Trophoblast cell (in vitro differentiated cells and primary cell): ENCODE results near the gene RPS28.

Experiments used
- DNase-seq, 2 donors: peaks; one replicate each; pipeline ENCODE4 v3.0.0-alpha.2; 2016
- H2AFZ ChIP-seq: 2 replicates; pipeline ENCODE4 v1.6.1; 2013; ENCODE audit warnings: low read length, moderate library complexity, mild to moderate bottlenecking; ENCODE audit not compliant: insufficient read depth, poor library complexity
- H2AK5ac ChIP-seq: 2 replicates; pipeline ENCODE4 v1.6.1; 2013; ENCODE audit warnings: mild to moderate bottlenecking, low read length
- H2BK120ac ChIP-seq: 2 replicates; pipeline ENCODE4 v1.6.1; 2013; ENCODE audit warnings: low read length, mild to moderate bottlenecking, moderate library complexity; ENCODE audit not compliant: insufficient read depth, poor library complexity
- H2BK12ac ChIP-seq: 2 replicates; pipeline ENCODE4 v1.6.1; 2013; ENCODE audit warnings: mild to moderate bottlenecking, low read length, moderate library complexity
- H2BK5ac ChIP-seq: 2 replicates; pipeline ENCODE4 v1.6.1; 2013; ENCODE audit warnings: low read length, low read depth, moderate library complexity, mild to moderate bottlenecking; ENCODE audit not compliant: poor library complexity
- H3K14ac ChIP-seq: 2 replicates; pipeline ENCODE4 v1.6.1; 2013; ENCODE audit warnings: mild to moderate bottlenecking, low read length
- H3K18ac ChIP-seq: 2 replicates; pipeline ENCODE4 v1.6.1; 2013; ENCODE audit warnings: mild to moderate bottlenecking, low read length
- H3K23ac ChIP-seq: 2 replicates; pipeline ENCODE4 v1.6.1; 2013; ENCODE audit warnings: low read length
- H3K27ac ChIP-seq: 2 replicates; pipeline ENCODE4 v1.5.1; 2013; ENCODE audit warnings: low read depth, mild to moderate bottlenecking, inconsistent platforms, low read length, moderate library complexity
- H3K27me3 ChIP-seq: 2 replicates; pipeline ENCODE4 v1.6.1; 2013; ENCODE audit warnings: inconsistent platforms, mild to moderate bottlenecking, low read length, moderate library complexity; ENCODE audit not compliant: insufficient read depth
- H3K36me3 ChIP-seq, 2 experiments: 1 replicate in 1 of 2; 2 replicates in 1 of 2; pipeline ENCODE4 v1.6.1; 2013; ENCODE audit warnings: low read length in 2 of 2, mild to moderate bottlenecking in 2 of 2, moderate library complexity in 1 of 2; ENCODE audit not compliant: insufficient read depth in 2 of 2, control insufficient read depth in 1 of 2
- H3K4ac ChIP-seq: 2 replicates; pipeline ENCODE4 v1.6.1; 2013; ENCODE audit warnings: low read depth, mild to moderate bottlenecking, low read length, moderate library complexity
- H3K4me1 ChIP-seq, 2 experiments: 1 replicate in 1 of 2; 2 replicates in 1 of 2; pipeline ENCODE4 v1.6.1; 2013; ENCODE audit warnings: low read length in 2 of 2, mild to moderate bottlenecking in 2 of 2, moderate library complexity in 1 of 2; ENCODE audit not compliant: insufficient read depth in 2 of 2, control insufficient read depth in 1 of 2
- H3K4me2 ChIP-seq: 2 replicates; pipeline ENCODE4 v1.6.1; 2013; ENCODE audit warnings: inconsistent platforms, mild to moderate bottlenecking, low read length, moderate library complexity
- H3K4me3 ChIP-seq: 2 replicates; pipeline ENCODE4 v1.5.1; 2013; ENCODE audit warnings: mild to moderate bottlenecking, low read depth, low read length, inconsistent platforms
- H3K79me1 ChIP-seq: one replicate; pipeline ENCODE4 v1.6.1; 2013; ENCODE audit warnings: low read length
- H3K79me2 ChIP-seq: 2 replicates; pipeline ENCODE4 v1.6.1; 2013; ENCODE audit warnings: low read length, mild to moderate bottlenecking; ENCODE audit not compliant: control insufficient read depth, insufficient read depth, poor library complexity
- H3K9ac ChIP-seq: 2 replicates; pipeline ENCODE4 v1.6.1; 2013; ENCODE audit warnings: mild to moderate bottlenecking, low read length
- H3K9me3 ChIP-seq: 2 replicates; pipeline ENCODE4 v1.6.1; 2013; ENCODE audit warnings: low read depth, mild to moderate bottlenecking, control low read depth, inconsistent platforms, low read length; ENCODE audit not compliant: insufficient read depth
- H4K12ac ChIP-seq: 2 replicates; pipeline ENCODE4 v1.6.1; 2013; ENCODE audit warnings: low read depth, mild to moderate bottlenecking, low read length, moderate library complexity
- H4K8ac ChIP-seq: 2 replicates; pipeline ENCODE4 v1.6.1; 2013; ENCODE audit warnings: low read depth, mild to moderate bottlenecking, low read length, moderate library complexity
- H4K91ac ChIP-seq: one replicate; pipeline ENCODE4 v1.6.1; 2013; ENCODE audit warnings: low read depth, mild to moderate bottlenecking, low read length, moderate library complexity
- WGBS: extraction: QIAGEN DNeasy Blood & Tissue Kit; methylation state at CpG from one replicate; pipeline ENCODE4 v1.1.7; 2013; ENCODE audit warnings: missing lambda C conversion rate; ENCODE audit not compliant: insufficient read length, insufficient coverage; ENCODE audit errors: extremely low coverage; 5-methylcytosine and 5-hydroxymethylcytosine counted together

RPS28 gene

DNA sequence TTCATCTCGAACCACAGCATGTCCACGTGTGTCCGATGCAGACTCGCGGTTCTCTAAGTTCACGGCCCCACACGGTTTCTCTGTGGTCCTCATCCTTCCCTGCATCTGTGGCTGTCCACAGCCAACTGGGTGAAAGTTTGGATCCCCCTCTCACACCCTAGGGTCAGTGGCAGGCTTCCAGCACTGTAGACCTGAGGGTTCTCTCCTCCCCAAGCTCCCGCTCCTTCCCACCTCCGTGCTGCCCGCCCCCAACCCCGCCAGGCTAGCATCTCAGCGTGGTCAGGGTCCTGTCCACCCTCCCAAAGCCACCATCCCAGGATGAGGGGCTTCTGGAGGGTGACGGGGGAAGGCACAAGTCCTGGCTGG lies 45.6 kb downstream of the RPS28 start:
- peak in 1 of 2 donors; percentile 50 for DNase-seq
- Histone ChIP-seq H4K12ac (no peak overlapping the region), H3K9me3 (peaks cover 12% of the 10 kb centered on the region), H3K4me3 (no peak overlapping the region), H2AFZ (no peak overlapping the region), H3K14ac (peak overlapping the region; percentile 49), H4K91ac (peak overlapping the region; percentile 65), H2AK5ac (peak overlapping the region; percentile 36), H4K8ac (peak overlapping the region; percentile 14), H3K27ac (peak overlapping the region; percentile 2), H3K23ac (no peak overlapping the region), H3K18ac (peak overlapping the region; percentile 43), H3K79me2 (peaks cover 3% of the 10 kb centered on the region), H3K36me3 (peaks cover 0 to 4% of the 10 kb centered on the region in 2 experiments), H2BK12ac (peak overlapping the region; percentile 67), H3K4me2 (peak overlapping the region; percentile 25), H3K9ac (no peak overlapping the region), H3K79me1 (peaks cover 10% of the 10 kb centered on the region), H2BK120ac (peak overlapping the region; percentile 25), H3K4me1 (peaks cover 23 to 27% of the 10 kb centered on the region in 2 experiments), H3K27me3 (peaks cover 6% of the 10 kb centered on the region), H2BK5ac (peak overlapping the region; percentile 15), H3K4ac (peak overlapping the region; percentile 18)
- no CpG with 5 or more reads among the region's 13 CpGs for WGBS

DNA sequence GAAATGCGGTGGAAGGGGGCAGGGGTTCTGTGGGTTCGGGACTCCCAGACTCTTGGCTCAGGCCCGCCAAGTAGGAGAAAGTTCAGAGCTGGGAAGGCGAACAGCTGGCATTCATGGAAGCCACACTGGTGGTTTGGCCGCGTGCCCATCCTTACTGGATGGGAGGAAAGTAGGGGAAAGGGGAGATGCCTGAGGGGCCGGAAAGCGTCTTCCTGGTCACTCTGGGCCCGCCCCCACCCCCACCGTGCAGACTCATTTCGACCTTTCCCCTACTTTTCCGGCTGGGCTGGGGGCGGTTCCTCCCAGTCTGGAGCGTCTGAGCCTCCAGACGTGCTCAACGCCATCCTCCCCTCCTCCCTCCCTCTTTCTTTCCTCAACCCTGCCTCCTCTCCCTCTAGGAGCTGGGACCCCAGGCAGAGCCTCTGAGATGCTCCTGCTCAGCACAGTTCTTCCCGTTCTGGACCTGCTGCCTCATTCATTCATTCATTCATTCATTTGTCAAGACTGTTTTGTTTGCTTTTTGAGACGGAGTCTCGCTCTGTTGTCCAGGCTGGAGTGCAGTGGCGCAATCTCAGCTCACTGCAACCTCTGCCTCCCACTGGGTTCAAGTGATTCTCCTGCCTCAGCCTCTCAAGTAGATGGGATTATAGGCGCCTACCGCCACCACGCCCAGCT lies 46.2 kb downstream of the RPS28 start:
- peaks cover 12% of the 10 kb centered on the region for H3K9me3 ChIP-seq
- no peak overlapping the region for H2AFZ ChIP-seq
- peaks cover 21 to 27% of the 10 kb centered on the region in 2 experiments for H3K4me1 ChIP-seq
- H3K4me3 ChIP-seq: no peak overlapping the region
- no peak overlapping the region for H3K23ac ChIP-seq
- H4K8ac ChIP-seq: peak overlapping the region; percentile 14
- H3K79me2 ChIP-seq: peaks cover 3% of the 10 kb centered on the region
- no peak overlapping the region for H3K9ac ChIP-seq
- WGBS: no CpG with 5 or more reads among the region's 23 CpGs
- peak overlapping the region; percentile 2 for H3K27ac ChIP-seq
- H4K91ac ChIP-seq: peak overlapping the region; percentile 65
- peaks cover 0 to 4% of the 10 kb centered on the region in 2 experiments for H3K36me3 ChIP-seq
- peak overlapping the region; percentile 78 for H2BK120ac ChIP-seq
- peak overlapping the region; percentile 49 for H3K14ac ChIP-seq
- no peak overlapping the region for H4K12ac ChIP-seq
- peak overlapping the region; percentile 25 for H3K4me2 ChIP-seq
- H2AK5ac ChIP-seq: peak overlapping the region; percentile 36
- H3K79me1 ChIP-seq: peaks cover 10% of the 10 kb centered on the region
- peaks cover 6% of the 10 kb centered on the region for H3K27me3 ChIP-seq
- DNase-seq: peak; percentile 98
- H3K18ac ChIP-seq: peak overlapping the region; percentile 43
- H3K4ac ChIP-seq: no peak overlapping the region
- H2BK12ac ChIP-seq: peak overlapping the region; percentile 67
- peak overlapping the region; percentile 15 for H2BK5ac ChIP-seq

DNA sequence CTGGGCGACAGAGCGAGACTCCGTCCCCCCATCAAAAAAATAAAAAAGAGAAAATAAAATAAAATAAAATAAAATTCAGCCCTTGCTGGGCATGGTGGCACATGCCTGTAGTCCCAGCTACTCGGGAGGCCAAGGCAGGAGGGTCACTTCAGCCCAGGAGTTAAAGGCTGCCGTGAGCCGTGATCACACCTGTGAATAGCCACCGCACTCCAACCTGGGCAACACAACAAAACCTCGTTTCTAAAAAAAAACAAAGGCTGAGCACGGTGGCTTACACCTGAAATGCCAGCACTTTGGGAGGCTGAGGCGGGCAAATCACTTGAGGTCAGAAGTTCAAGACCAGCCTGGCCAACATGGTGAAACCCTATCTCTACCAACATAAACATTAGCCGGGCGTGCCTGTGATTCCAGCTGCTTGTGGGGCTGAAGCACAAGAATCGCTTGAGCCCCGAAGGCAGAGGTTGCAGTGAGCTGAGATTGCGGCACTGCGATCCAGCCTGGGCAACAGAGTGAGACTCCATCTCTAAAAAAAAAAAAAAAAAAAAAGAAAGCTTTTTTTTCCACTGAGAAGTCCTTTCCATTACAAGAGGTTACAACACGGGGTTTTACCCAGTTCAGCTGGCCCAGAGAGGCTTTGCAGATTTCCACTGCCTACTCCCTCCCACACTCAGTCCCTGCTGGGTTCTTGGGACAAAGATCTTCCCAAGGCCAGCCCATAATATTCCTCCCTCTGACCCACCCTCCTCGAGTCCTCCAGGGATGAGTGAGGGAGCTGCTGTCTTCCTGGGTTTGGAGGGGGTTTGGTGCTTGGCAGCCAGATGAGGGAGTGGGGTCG lies 49.1 kb downstream of the RPS28 start:
- Histone ChIP-seq H2AK5ac (no peak overlapping the region), H2BK120ac (no peak overlapping the region), H3K4me1 (peaks cover 18 to 19% of the 10 kb centered on the region in 2 experiments), H4K91ac (peak overlapping the region; percentile 4), H3K18ac (no peak overlapping the region), H3K36me3 (peaks cover 4 to 8% of the 10 kb centered on the region in 2 experiments), H3K79me2 (peaks cover 3% of the 10 kb centered on the region), H4K8ac (no peak overlapping the region), H2AFZ (no peak overlapping the region), H2BK12ac (no peak overlapping the region), H2BK5ac (no peak overlapping the region), H4K12ac (no peak overlapping the region), H3K9ac (no peak overlapping the region), H3K14ac (no peak overlapping the region), H3K4me2 (no peak overlapping the region), H3K27ac (no peak overlapping the region), H3K9me3 (peaks cover 9% of the 10 kb centered on the region), H3K4me3 (no peak overlapping the region), H3K23ac (no peak overlapping the region), H3K27me3 (no peaks in the 10 kb centered on the region), H3K79me1 (peaks cover 5% of the 10 kb centered on the region), H3K4ac (no peak overlapping the region)
- no CpG with 5 or more reads among the region's 19 CpGs for WGBS
- DNase-seq: peak; percentile 71 to 72

DNA sequence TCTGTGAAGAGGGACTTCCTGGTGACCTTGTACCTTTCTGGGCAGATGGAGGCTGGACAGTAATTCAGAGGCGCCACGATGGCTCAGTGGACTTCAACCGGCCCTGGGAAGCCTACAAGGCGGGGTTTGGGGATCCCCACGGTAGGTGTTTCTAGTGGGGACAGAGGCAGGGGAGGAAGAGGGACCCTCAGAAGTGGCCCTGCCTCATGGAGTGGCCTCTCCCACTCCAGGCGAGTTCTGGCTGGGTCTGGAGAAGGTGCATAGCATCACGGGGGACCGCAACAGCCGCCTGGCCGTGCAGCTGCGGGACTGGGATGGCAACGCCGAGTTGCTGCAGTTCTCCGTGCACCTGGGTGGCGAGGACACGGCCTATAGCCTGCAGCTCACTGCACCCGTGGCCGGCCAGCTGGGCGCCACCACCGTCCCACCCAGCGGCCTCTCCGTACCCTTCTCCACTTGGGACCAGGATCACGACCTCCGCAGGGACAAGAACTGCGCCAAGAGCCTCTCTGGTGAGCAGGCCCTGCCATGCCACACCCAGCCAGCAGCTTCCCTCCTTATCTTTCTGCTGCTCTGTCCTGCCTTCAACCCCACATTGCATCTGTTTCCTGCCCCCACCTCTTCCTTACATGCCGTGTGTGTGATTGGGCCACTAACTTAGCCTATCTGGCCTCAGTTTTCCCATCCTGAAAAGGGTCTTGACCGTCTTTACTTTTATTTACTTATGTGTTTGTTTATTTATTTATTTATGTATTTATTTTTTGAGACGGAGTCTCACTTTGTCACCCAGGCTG lies 49.9 kb downstream of the RPS28 start:
- H3K23ac ChIP-seq: no peak overlapping the region
- H3K4me1 ChIP-seq: peaks cover 18 to 19% of the 10 kb centered on the region in 2 experiments
- peaks cover 5% of the 10 kb centered on the region for H3K79me1 ChIP-seq
- H2BK120ac ChIP-seq: no peak overlapping the region
- no peak overlapping the region for H4K8ac ChIP-seq
- no peaks in the 10 kb centered on the region for H3K27me3 ChIP-seq
- H4K91ac ChIP-seq: no peak overlapping the region
- peaks cover 4 to 8% of the 10 kb centered on the region in 2 experiments for H3K36me3 ChIP-seq
- H3K4me3 ChIP-seq: peak overlapping the region; percentile 5
- H3K9me3 ChIP-seq: peaks cover 6% of the 10 kb centered on the region
- H2AFZ ChIP-seq: no peak overlapping the region
- peak overlapping the region; percentile 13 for H2BK12ac ChIP-seq
- H3K4me2 ChIP-seq: no peak overlapping the region
- no peak overlapping the region for H4K12ac ChIP-seq
- H2BK5ac ChIP-seq: no peak overlapping the region
- peaks cover 3% of the 10 kb centered on the region for H3K79me2 ChIP-seq
- WGBS: no CpG with 5 or more reads among the region's 28 CpGs
- no peak overlapping the region for H3K18ac ChIP-seq
- no peak overlapping the region for H3K4ac ChIP-seq
- DNase-seq: no peak
- H3K9ac ChIP-seq: no peak overlapping the region
- peak overlapping the region; percentile 45 for H2AK5ac ChIP-seq
- H3K27ac ChIP-seq: no peak overlapping the region
- H3K14ac ChIP-seq: no peak overlapping the region
